H7 (cell line): Measurements from ENCODE around the gene BTN2A1. TPM values are rescaled to one million over a fixed set of nuclear protein-coding genes. Genes with fewer than 3 reads are reported as not detected.

Experiments used
- DNase-seq: peaks from one replicate; pipeline ENCODE4 v3.0.0; 2012
- H3K27me3 ChIP-seq: 2 replicates; pipeline ENCODE4 v1.6.0; 2011; ENCODE audit warnings: mild to moderate bottlenecking, low read length; ENCODE audit not compliant: control insufficient read depth, insufficient read depth
- H3K36me3 ChIP-seq: replicated peaks from 2 replicates; pipeline ENCODE4 v1.5.1; 2011; ENCODE audit warnings: low read length; ENCODE audit not compliant: control insufficient read depth, insufficient read depth
- H3K4me3 ChIP-seq: 2 replicates; pipeline ENCODE4 v1.5.1; 2011; ENCODE audit warnings: low read depth, mild to moderate bottlenecking, control low read depth, low read length, moderate library complexity; ENCODE audit not compliant: insufficient read depth
- total RNA-seq: library from RNA; depleted of rRNA; stranded (reverse); fragments of >200 nt; shearing (Covaris generic); gene quantifications from 2 replicates; pipeline ENCODE4 v1.2.3, GENCODE V29; 2014; rRNA removed

Gene BTN2A1
- total RNA-seq, 1 experiment from 2014 or later, result 8.2 TPM

GRCh38 chr6:26516481-26517427 is 59.0 kb downstream of the BTN2A1 start:
- no peaks in the 10 kb centered on the region for H3K36me3 ChIP-seq
- H3K4me3 ChIP-seq, result no peak overlapping the region
- no peak for DNase-seq
- H3K27me3 ChIP-seq, result no peaks in the 10 kb centered on the region

Other genes with a start within 250 kb of the BTN2A1 start
- 1.4 and 1.6 TPM in 2 replicates for gene BTN3A2, start 92.8 kb upstream of the BTN2A1 start, total RNA-seq
- gene BTN2A2, start 74.8 kb upstream of the BTN2A1 start, total RNA-seq, result 9.5 and 10.6 TPM in 2 replicates
- gene BTN3A1, start 55.7 kb upstream of the BTN2A1 start, total RNA-seq, result 1.2 and 2.9 TPM in 2 replicates
- gene BTN3A3, start 17.5 kb upstream of the BTN2A1 start, total RNA-seq, result 1.1 and 3.4 TPM in 2 replicates
- gene BTN1A1, start 42.3 kb downstream of the BTN2A1 start, total RNA-seq, result 0.11 TPM in 1 of 2 replicates, not detected in the other
- 88.9 and 93.0 TPM in 2 replicates for gene HMGN4, start 80.4 kb downstream of the BTN2A1 start, total RNA-seq
- 29.9 and 30.6 TPM in 2 replicates for gene ABT1, start 139.0 kb downstream of the BTN2A1 start, total RNA-seq
- 12.0 and 16.4 TPM in 2 replicates for gene ZNF322, start 201.8 kb downstream of the BTN2A1 start, total RNA-seq